Neural cell (in vitro differentiated cells): Measurements from ENCODE around the gene METTL1.

ENCODE experiments used
- EP300 ChIP-seq: fragments of 450-650 bp; conservative IDR thresholded peaks from 2 replicates; pipeline ENCODE4 v1.6.1; 2014; ENCODE audit warnings: antibody characterized with exemption, mild to moderate bottlenecking, moderate library complexity; ENCODE audit not compliant: poor library complexity, severe bottlenecking
- MXI1 ChIP-seq: fragments of 450-650 bp; conservative IDR thresholded peaks from 2 replicates; pipeline ENCODE4 v1.6.1; 2014; ENCODE audit warnings: antibody characterized with exemption, mild to moderate bottlenecking; ENCODE audit not compliant: poor library complexity, severe bottlenecking
- POLR2AphosphoS5 ChIP-seq: IDR thresholded peaks from 2 replicates; pipeline ENCODE4 v1.6.1; 2012
- RAD21 ChIP-seq: fragments of 450-650 bp; conservative IDR thresholded peaks from 2 replicates; pipeline ENCODE4 v1.6.1; 2014; ENCODE audit warnings: antibody characterized with exemption, mild to moderate bottlenecking, moderate library complexity
- TF ChIP-seq, protein P1 (sequence below): fragments of 450-650 bp; IDR thresholded peaks from 2 replicates; pipeline ENCODE4 v1.5.1; 2014; ENCODE audit warnings: antibody characterized with exemption, mild to moderate bottlenecking, moderate library complexity; ENCODE audit not compliant: poor library complexity, severe bottlenecking

DNA sequence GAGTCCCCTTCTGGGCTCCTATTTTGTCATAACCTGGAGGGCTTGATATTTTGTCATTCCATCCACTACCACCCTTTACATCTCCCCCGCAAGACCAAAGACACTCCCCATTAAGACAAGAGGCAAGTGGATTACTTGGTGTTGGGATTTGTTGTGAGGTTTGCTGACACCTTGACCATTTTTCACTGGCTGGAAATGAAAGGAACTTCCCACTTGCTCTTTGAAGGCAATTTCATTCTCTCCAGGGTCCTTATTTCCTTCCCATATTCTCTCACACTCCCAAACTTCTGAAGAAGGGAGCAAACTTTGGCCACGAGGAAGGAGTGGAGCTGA, 48.3 kb downstream of the METTL1 start:
- TF ChIP-seq MXI1: no peak
- TF ChIP-seq, protein P1, sequence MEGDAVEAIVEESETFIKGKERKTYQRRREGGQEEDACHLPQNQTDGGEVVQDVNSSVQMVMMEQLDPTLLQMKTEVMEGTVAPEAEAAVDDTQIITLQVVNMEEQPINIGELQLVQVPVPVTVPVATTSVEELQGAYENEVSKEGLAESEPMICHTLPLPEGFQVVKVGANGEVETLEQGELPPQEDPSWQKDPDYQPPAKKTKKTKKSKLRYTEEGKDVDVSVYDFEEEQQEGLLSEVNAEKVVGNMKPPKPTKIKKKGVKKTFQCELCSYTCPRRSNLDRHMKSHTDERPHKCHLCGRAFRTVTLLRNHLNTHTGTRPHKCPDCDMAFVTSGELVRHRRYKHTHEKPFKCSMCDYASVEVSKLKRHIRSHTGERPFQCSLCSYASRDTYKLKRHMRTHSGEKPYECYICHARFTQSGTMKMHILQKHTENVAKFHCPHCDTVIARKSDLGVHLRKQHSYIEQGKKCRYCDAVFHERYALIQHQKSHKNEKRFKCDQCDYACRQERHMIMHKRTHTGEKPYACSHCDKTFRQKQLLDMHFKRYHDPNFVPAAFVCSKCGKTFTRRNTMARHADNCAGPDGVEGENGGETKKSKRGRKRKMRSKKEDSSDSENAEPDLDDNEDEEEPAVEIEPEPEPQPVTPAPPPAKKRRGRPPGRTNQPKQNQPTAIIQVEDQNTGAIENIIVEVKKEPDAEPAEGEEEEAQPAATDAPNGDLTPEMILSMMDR: no peak
- TF ChIP-seq EP300: no peak
- TF ChIP-seq POLR2AphosphoS5: no peak
- no peak for TF ChIP-seq RAD21
